IPS-NIHi7 (cell line): Measurements from ENCODE around the gene DGAT2.

ENCODE experiments used
- DNase-seq: peaks from one replicate; pipeline ENCODE4 v3.0.0; 2012; ENCODE audit warnings: mixed read lengths; ENCODE audit errors: extremely low spot score

The DGAT2 gene

GRCh38 chr11:75780888-75781287 is 12.3 kb downstream of the DGAT2 start:
- DNase-seq = no peak

DNA sequence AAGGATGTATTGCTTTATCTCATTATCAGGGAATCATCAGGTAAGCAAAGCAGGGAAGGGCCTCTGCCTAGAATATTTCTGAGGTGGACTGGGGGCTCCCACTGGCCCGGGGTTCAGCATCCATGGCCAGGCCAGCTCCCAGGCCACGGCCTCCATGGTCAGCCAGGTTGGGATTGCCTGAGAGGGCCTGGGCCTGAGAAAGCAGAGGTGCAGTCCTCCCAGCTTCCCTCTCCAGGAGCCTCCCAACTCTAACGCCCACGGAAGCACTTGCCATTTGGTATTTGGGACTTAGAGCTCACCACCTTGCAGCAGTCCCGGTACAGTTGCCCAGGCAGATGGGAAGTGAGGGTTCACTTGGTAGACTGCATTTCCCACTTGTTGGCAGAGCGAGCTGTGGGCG is 12.7 kb downstream of the DGAT2 start:
- no peak for DNase-seq

DNA sequence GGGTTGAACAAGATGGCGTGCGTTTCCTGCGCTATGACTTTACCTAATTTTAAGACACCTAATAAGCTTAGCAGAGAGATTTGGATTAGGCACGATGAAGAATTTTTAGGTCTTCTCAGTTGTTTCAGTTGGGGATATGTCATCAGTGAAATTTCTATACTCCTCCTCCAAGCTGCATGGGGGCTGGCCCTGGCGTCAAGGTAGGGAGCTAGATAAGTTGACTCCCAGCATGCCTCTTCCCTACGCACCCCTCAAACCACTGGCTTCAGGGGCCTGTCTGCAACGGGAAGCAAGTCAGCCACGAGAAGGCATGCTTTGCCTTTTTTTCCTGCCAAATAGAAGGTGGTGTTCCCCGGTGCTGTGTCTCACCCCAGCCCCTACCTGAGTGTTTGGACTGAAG is 13.3 kb downstream of the DGAT2 start:
- DNase-seq = no peak

DNA sequence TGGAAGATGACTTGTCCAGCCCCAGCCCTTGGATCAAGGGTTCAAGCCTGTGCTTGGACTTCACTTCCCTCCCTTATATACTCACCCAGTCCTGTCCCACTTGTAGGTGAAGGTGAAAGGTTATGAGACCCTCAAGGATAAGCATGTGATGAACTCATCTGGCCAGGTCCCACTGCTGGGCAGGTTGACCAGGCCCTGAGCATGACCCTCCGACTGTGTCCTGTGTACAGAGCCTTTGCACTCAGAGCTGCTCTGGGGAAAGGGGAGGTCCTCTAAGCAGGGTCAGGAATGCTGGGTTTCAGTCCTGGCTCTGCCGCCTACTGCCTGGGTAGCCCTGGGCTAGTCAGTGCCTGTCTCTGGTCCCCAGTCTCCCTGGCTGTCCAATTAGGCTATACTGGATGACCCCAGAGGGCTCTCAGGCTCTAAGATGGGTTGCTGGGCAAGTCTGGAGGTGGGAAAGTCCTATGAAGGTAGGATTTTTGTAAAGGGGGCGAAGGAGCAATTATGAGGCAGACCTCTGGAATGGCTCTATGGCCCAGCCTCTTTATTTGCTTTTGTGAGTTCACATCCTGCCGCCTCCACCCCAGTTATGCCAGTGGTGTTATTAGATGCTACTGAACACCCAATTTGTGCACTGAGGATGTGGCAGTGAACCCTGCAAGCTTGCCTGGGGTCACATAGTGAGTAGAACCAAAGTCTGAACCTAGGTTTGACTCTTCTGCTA is 14.1 kb downstream of the DGAT2 start:
- DNase-seq = no peak

GRCh38 chr11:75783416-75784084 is 15.0 kb downstream of the DGAT2 start:
- DNase-seq = no peak

- DNase-seq = no peak
Measured at GRCh38 chr11:75784085-75784478, 15.5 kb downstream of the DGAT2 start.

- DNase-seq = no peak
Measured at GRCh38 chr11:75784506-75784905, 15.9 kb downstream of the DGAT2 start.

- no peak for DNase-seq
Measured at GRCh38 chr11:75785187-75785586, 16.6 kb downstream of the DGAT2 start.

GRCh38 chr11:75786101-75786736 is 17.6 kb downstream of the DGAT2 start:
- DNase-seq = no peak

- DNase-seq = no peak
Measured at GRCh38 chr11:75789521-75789920, 20.9 kb downstream of the DGAT2 start.

DNA sequence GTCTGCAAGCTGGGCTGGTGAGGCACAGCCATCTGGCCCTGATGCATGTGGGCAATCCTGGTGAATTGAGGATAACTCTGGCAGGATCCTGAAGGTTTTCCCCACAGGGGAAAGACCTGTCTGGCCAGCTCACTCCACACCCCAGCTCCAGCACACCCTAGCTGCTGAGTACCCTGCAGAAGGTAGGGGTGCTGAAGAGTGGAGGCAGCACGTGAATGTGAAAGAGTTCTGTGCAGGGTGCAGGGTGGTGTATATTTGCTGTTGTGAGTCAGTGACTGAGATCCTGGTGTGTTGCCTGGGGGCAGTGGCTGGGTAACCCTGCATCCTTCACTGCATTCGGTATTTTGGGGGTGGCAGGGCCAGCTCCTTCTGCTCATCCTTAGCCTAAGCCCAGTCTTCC is 22.4 kb downstream of the DGAT2 start:
- DNase-seq = no peak

- no peak for DNase-seq
Measured at GRCh38 chr11:75792127-75792731, 23.7 kb downstream of the DGAT2 start.

- no peak for DNase-seq
Measured at GRCh38 chr11:75792997-75793800, 24.6 kb downstream of the DGAT2 start.

DNA sequence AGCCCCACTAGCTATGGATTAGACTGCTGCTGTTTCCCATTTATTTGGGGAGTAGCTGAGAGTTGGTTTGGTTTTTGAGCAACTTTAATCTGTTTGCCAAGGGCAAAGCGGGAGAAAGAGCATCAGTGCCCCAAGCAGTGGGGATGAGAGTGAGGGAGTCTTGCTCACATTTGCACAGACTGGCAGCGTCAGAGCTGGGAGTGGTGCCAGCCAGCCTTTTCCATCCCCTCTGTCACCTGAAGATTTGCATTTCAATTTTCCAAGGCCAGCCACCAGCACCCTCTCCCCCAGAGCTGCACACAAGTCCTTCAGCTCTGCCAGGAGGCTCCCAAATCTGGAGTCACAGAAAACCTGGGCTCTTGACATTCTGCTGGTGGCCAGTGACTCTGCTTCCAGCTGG is 25.4 kb downstream of the DGAT2 start:
- DNase-seq = no peak

GRCh38 chr11:75795276-75796090 is 26.9 kb downstream of the DGAT2 start:
- no peak for DNase-seq

DNA sequence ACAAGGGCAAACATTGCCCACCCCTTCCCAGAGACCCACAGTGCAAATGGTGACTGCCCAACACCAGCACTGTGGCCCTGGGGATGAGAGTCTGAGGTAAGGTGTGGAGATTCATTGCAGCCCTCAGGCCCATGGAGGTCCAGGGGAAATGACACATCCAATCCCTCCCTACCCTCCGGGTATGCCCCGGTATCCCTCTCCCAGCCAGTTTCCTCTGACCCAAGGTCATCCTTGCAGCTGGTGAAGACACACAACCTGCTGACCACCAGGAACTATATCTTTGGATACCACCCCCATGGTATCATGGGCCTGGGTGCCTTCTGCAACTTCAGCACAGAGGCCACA is 27.5 kb downstream of the DGAT2 start:
- DNase-seq = no peak

DNA sequence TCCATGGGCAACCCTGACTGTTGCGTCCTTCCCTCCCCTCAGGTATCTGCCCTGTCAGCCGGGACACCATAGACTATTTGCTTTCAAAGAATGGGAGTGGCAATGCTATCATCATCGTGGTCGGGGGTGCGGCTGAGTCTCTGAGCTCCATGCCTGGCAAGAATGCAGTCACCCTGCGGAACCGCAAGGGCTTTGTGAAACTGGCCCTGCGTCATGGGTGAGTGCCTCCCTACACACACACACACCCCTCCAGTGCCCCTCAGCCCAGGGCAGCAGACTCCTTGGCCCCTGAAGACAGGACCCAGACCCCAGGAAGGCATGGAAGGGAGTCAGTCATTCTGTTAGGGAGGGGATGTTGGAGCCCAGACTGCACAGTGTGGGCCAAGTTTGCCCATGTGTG is 28.5 kb downstream of the DGAT2 start:
- DNase-seq = no peak

- DNase-seq = no peak
Measured at GRCh38 chr11:75797792-75798191, 29.2 kb downstream of the DGAT2 start.

GRCh38 chr11:75800136-75800675 is 31.6 kb downstream of the DGAT2 start:
- no peak for DNase-seq

- no peak for DNase-seq
Measured at GRCh38 chr11:75800728-75801361, 32.3 kb downstream of the DGAT2 start.
